Ureter (tissue), 1 donor: ENCODE measurements around the gene LRP2. TPM values are rescaled to one million over a fixed set of nuclear protein-coding genes. Genes with fewer than 3 reads are reported as not detected.

ENCODE experiments used
- DNase-seq: peaks from one replicate; pipeline ENCODE4 v3.0.0-alpha.2; 2020; ENCODE audit warnings: low spot score
- total RNA-seq: library from RNA; stranded (reverse); gene quantifications from one replicate; pipeline ENCODE4 v1.2.4, GENCODE V29; 2023
- donor health status: DM: yes; HTN: yes; CAD: no.

LRP2 gene
- total RNA-seq, 1 donor from 2014 or later: 0.13 TPM

DNA sequence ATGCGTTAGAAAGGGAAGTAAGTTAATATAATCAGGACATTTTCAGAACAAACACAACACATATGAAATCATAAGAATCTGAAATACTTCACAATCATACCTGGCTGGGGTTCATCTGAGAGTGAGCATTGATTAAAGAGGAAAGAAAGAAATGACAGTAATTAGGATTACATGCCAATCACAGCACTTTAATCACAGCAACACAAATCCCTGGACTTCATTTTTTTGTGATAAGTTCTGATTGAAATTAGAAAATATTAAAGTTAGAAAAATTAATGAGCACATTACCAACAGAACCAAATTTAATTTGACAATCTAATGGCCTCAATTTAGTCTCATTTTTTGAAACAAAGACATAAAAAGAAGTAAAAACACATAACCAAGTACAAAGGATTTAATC lies 121.9 kb downstream of the LRP2 start:
- no peak for DNase-seq

DNA sequence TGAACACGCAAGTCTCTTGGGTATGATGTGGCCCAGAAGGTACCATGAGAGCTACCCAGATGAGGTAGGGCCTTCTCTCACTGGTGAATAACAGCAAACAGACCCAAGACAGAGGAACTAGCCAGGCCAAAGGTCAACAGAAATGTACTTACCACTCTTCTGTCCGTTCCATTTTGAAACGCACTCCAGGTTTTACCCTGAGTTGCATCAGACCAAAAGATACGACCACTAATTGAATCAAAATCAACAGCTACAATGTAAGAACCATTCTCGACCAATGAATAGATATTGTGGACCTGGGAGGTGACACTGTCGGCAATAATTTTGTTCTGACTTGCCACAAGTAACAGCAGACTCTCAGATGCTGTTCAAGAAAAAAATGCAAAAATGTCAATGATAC lies 124.4 kb downstream of the LRP2 start:
- no peak for DNase-seq

DNA sequence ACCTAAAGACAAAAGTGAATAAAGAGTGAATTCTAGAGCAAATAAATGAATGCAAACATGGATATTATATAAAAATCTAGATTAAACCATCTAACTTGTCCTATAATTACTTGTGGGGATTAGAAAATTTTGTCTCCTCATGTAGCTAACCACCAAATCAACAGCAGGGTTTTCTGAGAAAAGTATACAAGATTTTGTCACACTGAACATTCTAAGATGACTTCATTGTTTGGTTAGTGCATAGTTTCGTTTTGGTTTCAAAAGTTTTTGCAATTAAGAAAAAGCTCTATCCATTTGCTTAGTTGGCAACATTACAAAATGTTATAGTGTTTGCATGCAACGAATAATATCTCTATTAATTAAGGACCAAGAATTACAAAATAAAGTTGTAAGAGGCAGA lies 125.0 kb downstream of the LRP2 start:
- no peak for DNase-seq

DNA sequence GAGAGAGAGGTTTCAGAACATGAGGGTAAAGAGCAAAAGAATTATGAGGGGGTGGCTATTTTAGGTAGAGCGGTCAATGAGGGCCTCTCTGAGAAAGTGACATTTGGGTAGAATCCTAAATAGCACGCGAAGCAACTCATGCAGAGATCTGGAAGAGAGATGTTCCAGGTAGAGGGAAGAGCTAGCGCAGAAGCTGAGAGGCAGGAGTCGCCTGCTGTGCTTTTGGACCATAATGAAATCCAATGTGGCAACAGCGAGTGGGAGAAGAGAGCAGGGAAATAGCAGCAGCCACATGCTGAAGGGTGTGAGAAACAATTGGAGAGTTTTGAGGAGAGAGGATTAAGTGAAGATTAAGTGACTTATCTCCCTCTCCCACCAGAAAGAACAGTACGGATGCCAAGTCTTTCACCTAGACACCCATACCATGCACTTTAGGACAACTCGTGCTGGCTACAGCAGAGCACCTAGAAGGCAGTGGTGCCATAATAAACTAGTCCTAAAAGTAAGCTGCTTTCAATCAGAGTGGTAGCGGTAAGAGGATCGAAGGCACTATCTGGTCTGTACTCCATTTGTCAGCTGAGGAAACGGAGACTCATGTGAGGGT lies 129.7 kb downstream of the LRP2 start:
- no peak for DNase-seq

DNA sequence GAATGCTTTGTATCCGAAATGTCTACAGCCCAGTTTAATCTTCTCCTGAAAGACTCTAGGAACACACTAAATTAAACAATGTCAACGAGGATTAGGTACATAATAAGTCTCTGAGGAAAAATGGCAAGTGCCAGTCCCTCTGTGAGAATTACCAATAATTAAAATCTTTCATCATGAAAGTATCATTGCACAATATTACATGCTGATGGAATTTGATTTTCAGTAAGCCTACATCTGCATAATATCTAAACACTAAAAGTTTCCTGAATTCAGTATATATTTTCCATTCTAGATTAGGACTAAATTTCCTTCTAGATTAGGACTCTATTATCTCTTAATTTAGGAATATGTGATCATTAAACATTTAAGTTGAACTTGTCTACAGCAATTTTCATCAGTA lies 132.1 kb downstream of the LRP2 start:
- DNase-seq: no peak

DNA sequence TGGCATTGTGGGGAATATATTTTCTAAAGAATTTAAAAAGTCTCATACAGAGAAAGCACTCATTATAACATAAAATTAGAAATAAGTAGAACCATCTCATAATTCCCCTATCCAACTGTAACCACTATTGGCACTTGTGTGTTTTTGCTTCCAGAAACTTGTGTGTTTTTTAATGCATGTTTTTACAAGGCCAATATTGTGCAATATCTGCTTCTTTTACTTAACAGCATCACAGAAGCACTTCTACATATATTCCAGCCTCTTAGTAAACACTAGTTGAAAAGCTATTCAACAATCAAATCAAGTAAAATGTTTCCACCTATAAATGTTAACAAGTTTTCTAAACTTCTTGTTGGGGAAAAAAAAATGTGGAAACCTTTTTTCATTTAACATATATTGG lies 132.7 kb downstream of the LRP2 start:
- DNase-seq: no peak

DNA sequence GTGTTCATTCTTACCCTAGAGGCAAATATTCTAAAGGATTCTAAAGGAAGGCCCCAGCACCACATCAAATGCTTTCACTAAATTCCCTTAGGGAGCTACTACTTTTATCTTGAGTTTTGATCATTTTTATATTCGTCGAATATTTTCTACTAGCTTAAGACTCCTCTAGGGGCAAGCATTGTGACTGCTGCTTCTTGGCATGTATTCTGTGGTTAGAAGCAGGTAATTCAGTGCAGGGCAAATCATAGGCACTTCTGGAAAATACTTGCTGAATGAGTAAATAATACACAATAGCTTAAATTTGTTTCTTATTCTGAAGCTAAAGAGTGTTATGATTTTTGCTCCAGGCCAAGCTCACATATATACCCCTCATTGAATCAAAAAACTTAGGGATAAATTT lies 136.4 kb downstream of the LRP2 start:
- no peak for DNase-seq

DNA sequence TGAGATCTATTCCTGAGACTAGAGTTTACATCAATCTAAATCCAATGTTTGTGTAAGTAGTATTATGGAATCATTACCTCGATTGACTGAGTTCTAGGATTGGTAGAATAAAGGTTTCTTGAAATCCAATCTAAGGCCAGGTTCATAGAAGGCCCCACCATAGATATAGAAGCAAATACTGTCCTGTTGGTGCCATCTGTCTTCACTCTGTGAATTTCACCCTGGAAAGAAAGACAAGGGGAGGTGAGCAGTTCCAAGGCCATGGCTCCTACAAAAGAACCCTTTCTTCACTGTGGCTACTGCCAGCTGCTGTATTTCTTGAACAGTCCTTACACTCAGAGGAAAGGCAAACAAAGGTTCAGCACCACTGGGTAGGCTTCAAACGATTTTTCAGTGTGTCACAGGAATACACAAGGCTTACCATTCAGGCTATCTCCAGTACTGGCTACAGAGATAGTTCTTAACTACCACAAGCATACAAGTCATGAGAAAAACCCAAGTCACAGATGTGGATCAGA lies 137.0 kb downstream of the LRP2 start:
- no peak for DNase-seq

DNA sequence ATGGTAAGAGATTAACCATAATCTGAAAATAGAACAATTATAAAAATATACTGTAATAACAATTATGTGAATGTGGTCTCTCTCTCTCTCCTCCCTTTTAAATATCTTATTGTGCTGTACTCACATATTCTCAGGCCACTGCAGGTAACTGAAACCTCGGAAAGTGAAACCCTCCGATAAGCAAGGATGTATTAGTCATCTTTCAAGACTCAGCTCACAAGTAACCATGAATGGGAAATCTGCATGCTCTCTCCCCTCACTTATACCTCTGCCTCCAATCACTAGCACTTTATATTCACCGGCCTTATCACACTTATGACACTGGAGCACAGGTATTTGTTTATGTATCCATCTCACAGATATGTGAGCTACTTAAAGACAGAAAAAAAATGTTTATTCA lies 139.7 kb downstream of the LRP2 start:
- no peak for DNase-seq

DNA sequence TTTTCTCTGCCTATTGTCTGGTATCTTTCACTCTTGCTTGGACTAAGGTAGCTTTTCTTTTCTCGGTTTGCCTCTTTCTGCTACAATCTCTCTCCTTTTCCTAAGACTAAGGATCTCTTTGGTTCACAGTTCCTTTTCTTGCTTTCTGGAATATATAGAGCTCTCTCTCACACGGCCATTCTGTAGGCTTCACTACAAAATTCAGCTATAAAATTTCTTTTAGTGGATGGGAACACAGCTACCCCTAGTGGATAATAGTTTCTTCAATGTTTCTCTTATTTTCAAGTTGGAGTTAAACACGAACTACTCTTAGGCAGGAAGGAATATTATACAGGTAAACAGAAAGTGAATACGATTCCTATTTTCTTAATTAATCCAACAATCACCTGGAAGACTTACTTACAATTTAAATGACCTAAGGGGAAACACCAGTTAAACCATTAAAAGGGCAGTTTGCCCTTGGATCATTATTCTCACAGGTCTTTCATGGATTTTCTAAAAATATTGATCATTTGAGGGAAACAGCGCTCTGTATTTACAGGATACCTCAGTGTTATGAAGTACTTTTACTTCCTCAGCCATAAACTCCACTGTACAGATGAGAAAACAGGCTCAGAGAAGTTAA lies 140.5 kb downstream of the LRP2 start:
- no peak for DNase-seq

DNA sequence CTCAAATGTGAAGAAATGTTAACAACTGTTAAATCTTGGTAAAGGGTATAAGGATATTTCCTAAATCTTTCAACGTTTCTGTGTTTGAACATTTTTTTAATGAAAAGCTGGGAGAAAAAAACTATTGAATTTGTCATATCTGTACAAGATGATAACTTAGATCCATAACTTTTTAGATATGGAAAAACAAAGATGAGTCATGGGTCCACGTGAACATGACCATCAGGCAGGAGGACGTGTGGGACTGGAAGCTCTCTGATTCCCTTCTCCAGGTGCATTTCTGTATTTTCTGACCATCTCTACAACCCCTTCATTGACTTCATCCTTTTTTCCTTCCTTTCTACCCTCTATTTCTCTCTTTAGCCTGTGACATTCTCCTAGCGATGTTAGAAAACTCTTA lies 151.4 kb downstream of the LRP2 start:
- DNase-seq: no peak

DNA sequence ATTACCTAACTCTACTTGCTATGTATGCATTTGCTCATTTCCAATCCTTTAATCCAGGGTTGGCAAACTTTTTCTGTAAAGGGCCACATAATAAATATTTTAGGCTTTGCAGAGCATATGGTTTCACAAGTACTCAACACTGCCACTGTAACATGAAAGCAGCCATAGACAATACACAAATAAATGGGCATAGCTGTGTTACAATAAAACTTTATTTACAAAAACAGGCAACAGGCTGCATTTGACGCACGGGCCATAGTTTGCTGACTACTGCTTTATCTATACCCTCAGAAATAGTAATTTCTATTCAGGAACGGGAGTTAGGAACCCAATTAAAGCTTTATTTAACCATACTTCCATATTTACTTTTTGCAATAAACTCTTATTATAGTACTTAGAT lies 154.3 kb downstream of the LRP2 start:
- DNase-seq: no peak

DNA sequence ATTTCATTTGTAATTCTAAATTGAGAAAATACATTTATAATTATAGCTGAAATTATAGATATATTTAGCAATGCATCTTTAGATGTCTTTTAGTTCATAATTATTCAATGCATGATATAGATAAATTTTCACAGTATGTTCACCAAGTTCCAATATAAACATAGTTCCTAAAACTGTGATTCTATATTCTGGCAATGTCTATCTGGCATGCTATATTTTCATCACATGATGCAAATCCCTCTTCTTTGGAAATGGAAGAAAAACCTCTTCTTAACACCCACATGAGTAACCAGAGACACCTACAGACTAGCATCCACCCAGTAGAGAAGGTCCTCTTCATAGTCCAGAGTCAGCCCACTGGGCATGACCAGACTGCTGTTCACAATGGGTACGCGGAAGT lies 157.2 kb downstream of the LRP2 start:
- DNase-seq: no peak

DNA sequence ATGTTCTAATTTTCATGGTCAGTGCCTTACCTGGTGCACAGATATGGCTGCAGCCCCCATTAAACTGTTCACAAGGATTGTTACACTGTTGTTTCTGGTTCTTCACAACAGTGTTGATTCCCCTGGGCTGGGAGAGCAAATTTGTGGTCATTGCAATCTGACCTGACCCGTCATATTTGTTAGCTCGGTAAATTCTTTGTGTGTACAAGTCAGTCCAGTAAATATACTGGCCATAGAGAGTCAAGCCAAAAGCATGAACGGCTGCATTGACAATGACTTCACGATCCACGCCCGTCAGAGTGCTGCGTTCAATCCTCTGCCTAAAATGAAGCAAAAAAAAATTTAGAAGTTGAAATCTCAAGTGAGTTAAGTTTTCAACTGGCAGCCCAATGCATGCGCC lies 158.4 kb downstream of the LRP2 start:
- DNase-seq: no peak

DNA sequence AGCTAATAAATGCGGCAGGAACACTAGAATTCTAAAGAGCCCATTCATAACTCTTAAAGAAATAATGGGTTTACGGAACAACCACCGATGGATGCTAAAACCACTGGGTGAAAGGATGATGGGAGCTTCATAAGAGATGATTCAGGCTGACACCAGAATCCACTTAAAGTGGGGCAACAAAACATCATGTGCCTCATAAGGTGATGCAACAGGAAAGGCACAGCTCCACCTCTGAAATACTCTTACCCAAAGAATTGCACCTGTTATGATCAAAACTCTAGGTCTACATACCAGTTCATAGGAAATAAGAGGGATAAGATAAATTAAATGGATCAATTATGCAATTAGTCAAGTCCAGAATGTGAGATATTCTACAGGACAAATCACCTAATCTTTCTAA lies 161.6 kb downstream of the LRP2 start:
- no peak for DNase-seq

DNA sequence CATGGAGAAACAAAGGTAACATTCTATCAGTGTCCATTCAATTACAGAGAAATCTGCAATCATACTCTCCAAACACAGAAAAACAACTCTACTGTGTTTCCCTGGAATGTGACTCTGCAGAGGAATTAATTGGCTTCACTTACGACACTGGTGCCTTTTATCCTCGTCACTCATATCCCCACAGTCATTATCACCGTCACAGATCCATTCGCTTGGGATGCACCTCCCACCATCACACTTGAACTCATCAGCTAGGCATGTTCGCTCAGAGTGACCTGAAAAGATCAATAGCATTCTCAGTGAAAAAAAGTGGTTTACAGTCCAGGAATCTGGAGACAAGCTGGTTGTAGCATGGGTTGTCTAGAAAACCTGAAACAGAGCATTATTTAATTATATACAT lies 168.7 kb downstream of the LRP2 start:
- no peak for DNase-seq

DNA sequence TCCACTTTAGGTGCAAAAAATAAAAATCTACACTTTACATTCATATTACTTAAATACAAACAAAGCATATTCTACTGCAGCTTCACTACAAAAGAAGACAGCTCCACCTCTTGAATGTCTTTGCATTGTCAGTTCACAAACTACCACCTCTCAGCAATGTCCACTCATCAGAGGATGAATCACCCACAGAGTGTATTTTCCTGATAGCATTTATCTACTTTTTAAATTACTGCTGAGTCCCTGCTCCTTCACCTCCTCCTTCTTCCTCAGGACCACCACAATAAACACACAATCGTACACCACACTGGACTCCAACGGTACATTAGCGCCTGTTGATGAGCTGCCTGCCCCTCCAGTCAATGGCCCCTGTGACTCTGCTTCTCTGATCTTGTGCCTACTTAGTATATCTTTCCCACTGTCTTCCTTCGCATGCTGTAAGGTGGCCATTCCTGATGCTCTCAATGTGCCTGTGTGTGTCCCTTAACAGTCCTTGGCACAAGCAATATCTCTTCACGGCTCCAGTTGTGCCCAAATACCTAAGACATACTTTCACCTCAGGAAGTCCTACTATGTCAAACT lies 172.0 kb downstream of the LRP2 start:
- DNase-seq: no peak

DNA sequence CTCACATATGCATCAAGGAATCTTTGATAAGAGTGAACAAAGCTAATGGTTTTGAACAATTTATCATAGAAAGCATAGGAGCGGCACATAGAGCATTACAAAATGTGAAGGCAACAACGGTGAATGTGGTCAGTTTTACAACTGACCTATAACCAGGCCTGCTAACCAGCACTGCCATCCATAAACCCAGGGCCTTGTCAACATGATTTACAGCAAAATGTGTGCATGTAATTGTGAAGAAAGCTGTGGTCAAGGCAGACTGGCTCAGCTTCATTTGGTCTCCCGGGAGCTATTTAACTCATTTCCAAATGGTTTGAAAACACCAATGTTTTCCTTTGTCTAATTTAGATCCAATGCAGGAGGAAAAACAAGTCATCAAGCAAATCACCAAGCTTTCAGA lies 173.2 kb downstream of the LRP2 start:
- DNase-seq: no peak

DNA sequence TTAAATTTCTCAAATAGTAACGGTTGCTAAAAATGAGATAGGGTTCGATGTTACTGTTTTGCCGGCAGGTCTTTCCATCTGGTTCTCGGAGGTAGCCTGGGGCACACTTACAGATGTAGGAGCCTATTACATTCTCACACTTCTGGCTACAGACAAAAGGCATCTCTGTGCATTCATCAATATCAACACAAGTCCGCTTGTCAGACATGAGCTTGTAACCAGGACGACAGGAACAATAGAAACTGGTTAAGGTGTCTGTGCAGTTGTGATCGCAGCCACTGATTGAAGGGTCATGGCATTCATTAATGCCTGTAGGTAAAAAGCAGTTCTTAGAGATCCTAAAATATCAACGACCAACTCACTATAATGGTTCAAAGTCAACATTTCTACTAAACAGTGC lies 176.6 kb downstream of the LRP2 start:
- no peak for DNase-seq

DNA sequence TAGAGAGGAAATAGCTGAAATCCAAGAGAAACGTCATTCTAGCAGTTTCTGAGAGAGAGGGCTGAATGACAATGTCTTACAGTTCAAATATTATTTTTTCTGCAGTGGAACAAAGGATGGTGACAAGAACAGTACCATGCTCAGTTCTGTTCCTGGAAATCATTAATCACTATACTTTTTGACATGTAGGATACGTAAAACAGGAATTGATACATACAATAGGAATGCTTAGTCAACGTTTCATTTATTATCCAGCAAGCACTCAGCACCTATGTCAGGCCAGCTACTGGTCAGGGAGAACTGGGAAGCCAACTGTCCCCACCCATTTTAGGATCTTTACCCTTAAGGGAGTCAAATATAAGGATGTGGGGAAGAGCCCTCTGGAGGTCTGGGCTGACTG lies 178.3 kb downstream of the LRP2 start:
- no peak for DNase-seq

DNA sequence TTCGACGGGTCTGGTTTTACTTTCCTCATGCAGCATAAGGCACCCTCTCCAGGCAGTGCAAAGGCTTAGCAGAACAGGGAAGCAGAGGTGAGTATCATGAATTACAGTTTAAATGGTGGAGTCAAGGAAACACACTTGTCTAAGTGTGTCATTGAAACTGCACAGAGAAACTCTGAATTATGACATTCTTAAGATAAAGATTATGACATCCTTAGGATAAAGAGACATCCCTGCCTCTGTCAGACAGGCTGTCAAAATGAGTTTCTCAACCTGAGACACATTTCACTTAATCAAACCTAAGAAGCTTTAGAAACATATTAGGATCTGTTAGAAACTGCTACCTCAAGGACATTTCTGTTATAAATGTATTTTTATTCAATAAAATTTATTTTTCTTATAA lies 179.8 kb downstream of the LRP2 start:
- DNase-seq: no peak

DNA sequence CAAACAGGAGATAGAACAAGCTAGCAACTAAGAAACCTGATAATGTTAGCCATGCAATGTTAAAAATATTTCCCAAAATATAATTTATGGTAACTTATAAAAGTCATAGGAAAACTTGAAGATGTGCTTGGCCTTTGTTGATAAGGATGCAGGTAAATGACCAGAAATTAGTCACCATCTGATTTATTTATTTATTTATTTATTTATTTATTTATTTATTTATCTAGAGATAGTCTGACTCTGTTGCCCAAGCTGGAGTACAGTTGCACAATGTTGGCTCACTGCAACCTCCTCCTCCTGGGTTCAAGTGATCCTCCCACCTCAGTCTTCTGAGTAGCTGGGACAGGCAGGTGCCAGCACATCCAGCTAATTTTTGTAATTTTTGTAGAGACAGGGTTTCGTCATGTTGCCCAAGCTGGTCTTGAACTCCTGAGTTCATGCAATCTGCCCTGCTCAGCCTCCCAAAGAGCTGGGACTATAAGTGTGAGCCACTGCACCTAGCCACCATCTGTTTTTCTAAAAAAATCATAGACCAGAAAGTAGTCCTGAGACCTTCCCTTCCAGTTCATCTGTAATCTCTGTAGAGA lies 183.4 kb downstream of the LRP2 start:
- no peak for DNase-seq

DNA sequence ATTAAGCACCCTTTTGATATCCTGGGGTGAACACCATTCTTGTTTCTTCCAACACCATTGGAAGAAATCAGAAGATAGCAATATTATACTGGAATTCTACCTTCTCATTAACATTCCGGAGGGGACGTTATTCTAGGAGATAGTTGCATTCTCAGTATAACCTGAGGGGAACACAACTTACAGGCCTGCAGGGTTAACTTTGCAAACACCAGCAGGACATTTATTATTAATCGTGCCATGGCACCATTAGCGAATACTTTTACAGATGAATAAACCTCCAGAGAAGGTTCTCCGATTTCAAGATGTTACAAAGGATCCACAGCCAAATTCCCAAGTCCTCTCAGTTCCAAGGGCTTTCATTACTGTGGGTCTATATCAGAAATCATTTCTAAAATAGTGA lies 184.0 kb downstream of the LRP2 start:
- no peak for DNase-seq
